Stimulated activated CD4-positive, alpha-beta T cell treated with anti-CD3 and anti-CD28 coated beads, Interleukin-12 subunit alpha, Interleukin-12 subunit beta, amount 100 ng/mL, for 4 hours (primary cell): ENCODE results near the gene FOXL1.

Experiments
- DNase-seq: peaks from one replicate; pipeline ENCODE4 v3.0.0-alpha.2; 2020

FOXL1 gene

GRCh38 chr16:86608301-86608747 is 30.0 kb downstream of the FOXL1 start:
- no peak for DNase-seq

GRCh38 chr16:86609115-86609514 is 30.8 kb downstream of the FOXL1 start:
- DNase-seq: no peak

GRCh38 chr16:86609661-86610060 is 31.3 kb downstream of the FOXL1 start:
- no peak for DNase-seq

GRCh38 chr16:86610779-86611524 is 32.6 kb downstream of the FOXL1 start:
- no peak for DNase-seq

GRCh38 chr16:86611525-86611855 is 33.1 kb downstream of the FOXL1 start:
- DNase-seq: no peak

- no peak for DNase-seq
These were observed 33.6 kb downstream of the FOXL1 start for GRCh38 chr16:86611941-86612340.

GRCh38 chr16:86614699-86615098 is 36.4 kb downstream of the FOXL1 start:
- no peak for DNase-seq

- no peak for DNase-seq
These were observed 38.6 kb downstream of the FOXL1 start for GRCh38 chr16:86616906-86617305.

GRCh38 chr16:86618431-86619238 is 40.3 kb downstream of the FOXL1 start:
- no peak for DNase-seq

- no peak for DNase-seq
These were observed 41.0 kb downstream of the FOXL1 start for GRCh38 chr16:86619239-86619794.

- DNase-seq: no peak
These were observed 41.8 kb downstream of the FOXL1 start for GRCh38 chr16:86620184-86620583.

GRCh38 chr16:86621966-86622365 is 43.6 kb downstream of the FOXL1 start:
- DNase-seq: no peak

GRCh38 chr16:86622700-86623615 is 44.6 kb downstream of the FOXL1 start:
- no peak for DNase-seq

GRCh38 chr16:86625029-86625428 is 46.7 kb downstream of the FOXL1 start:
- DNase-seq: no peak

- DNase-seq: no peak
These were observed 47.5 kb downstream of the FOXL1 start for GRCh38 chr16:86625821-86626220.

- DNase-seq: no peak
These were observed 47.9 kb downstream of the FOXL1 start for GRCh38 chr16:86626284-86626683.

- DNase-seq: no peak
These were observed 48.6 kb downstream of the FOXL1 start for GRCh38 chr16:86626966-86627365.

- no peak for DNase-seq
These were observed 50.3 kb downstream of the FOXL1 start for GRCh38 chr16:86628614-86629013.

GRCh38 chr16:86630471-86630870 is 52.1 kb downstream of the FOXL1 start:
- no peak for DNase-seq

- no peak for DNase-seq
These were observed 53.1 kb downstream of the FOXL1 start for GRCh38 chr16:86631444-86631843.
